Activated T-helper 2 cell treated with anti-CD3 and anti-CD28 coated beads, Interferon-gamma antibody, Interleukin-2, Interleukin-4, amounts not matched to agents 10 μg/mL and 5 μg/mL and 100 μg/mL, durations not matched to agents 14 hours and 24 hours and 36 hours (primary cell): ENCODE data around the gene KRTAP5-9. TPM values are rescaled to one million over a fixed set of nuclear protein-coding genes. Genes with fewer than 3 reads are reported as not detected.
"Not testable (repeated sequence)": the region's sequence is repeated elsewhere in the genome, so short reads cannot be mapped to it uniquely, and the experiment has no call there.

Experiments
- DNase-seq: peaks from one replicate; pipeline ENCODE4 v3.0.0; 2021; ENCODE audit warnings: low spot score
- H3K27ac Mint-ChIP-seq: one replicate; pipeline ENCODE4 v1.8.0; 2021; ENCODE audit warnings: mixed read lengths
- H3K27me3 Mint-ChIP-seq: one replicate; pipeline ENCODE4 v1.8.0; 2021; ENCODE audit warnings: low read depth, mixed read lengths
- H3K36me3 Mint-ChIP-seq: one replicate; pipeline ENCODE4 v1.8.0; 2021; ENCODE audit warnings: low read depth, mixed read lengths
- H3K4me1 Mint-ChIP-seq: one replicate; pipeline ENCODE4 v1.8.0; 2021; ENCODE audit warnings: low read depth, mixed read lengths
- H3K4me3 Mint-ChIP-seq: one replicate; pipeline ENCODE4 v1.8.0; 2021; ENCODE audit warnings: low read depth, mild to moderate bottlenecking, moderate library complexity, mixed read lengths
- H3K9me3 Mint-ChIP-seq: one replicate; pipeline ENCODE4 v1.8.0; 2021; ENCODE audit warnings: mixed read lengths
- intact Hi-C: fragments of 100-400 bp; cut with micrococcal nuclease; formaldehyde crosslinking; loops from one replicate; pipeline ENCODE4 v1.15.1; 2023
- total RNA-seq: library from RNA; stranded (reverse); gene quantifications from 2 replicates; pipeline ENCODE4 v1.2.3, GENCODE V29; 2022

KRTAP5-9 gene
- total RNA-seq, 1 donor from 2014 or later, result not detected

DNA sequence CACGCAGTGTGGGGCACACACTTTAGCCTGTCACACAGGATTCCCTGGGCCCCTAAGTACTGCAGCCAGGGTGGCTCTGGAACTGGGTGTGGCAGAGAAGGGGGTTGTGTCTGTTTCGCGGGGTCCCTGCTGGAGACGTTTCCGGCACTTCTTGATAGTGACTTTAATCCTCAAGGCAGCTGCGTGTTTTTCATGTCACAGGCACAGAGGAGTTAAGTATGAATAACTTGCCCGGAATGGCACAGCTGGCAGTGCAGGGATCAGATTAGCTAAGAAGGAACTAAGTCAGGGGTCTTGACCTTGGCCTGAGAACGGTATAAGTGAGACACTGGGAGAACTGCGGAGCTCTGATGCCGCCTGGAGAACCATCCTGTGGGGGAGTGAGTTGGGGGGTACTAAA is 28.7 kb upstream of the KRTAP5-9 start:
- Mint-ChIP-seq H3K27ac (no peak overlapping the region), H3K27me3 (no peaks in the 10 kb centered on the region), H3K4me3 (no peak overlapping the region), H3K9me3 (no peaks in the 10 kb centered on the region), H3K4me1 (no peaks in the 10 kb centered on the region), H3K36me3 (no peaks in the 10 kb centered on the region)
- intact Hi-C loops, result no loop called here
- no peak for DNase-seq

- no peaks in the 10 kb centered on the region for H3K9me3 Mint-ChIP-seq
- no peaks in the 10 kb centered on the region for H3K4me1 Mint-ChIP-seq
- intact Hi-C loops, result no loop called here
- no peak for DNase-seq
- no peaks in the 10 kb centered on the region for H3K36me3 Mint-ChIP-seq
- no peak overlapping the region for H3K27ac Mint-ChIP-seq
- H3K4me3 Mint-ChIP-seq, result no peak overlapping the region
- H3K27me3 Mint-ChIP-seq, result peaks cover 2% of the 10 kb centered on the region
These were observed 22.9 kb upstream of the KRTAP5-9 start for GRCh38 chr11:71525188-71525937.

DNA sequence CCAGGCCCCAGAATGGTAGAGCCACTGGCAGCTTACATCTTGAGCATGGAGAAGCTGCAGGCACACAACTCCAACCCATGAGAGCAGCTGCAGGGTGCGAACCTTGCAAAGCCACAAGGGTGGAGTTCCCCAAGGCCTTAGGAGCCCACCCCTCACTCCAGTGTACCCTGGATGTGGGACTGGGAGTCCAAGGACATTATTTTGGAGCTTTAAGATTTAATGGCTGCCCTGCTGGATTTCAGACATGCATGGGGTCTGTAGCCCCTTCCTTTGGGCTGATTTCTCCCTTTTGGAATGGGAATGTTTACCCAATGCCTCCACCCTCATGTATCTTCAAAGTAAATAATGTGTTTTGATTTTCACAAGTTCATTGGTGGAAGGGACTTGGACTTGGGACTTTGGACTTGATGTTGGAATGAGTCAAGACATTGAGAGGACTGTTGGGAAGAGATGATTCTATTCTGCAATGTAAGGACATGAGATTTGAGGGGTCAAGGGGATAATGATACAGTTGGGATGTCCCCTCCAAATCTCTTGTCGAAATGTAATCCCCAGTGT is 22.2 kb upstream of the KRTAP5-9 start:
- no peak for DNase-seq
- no peaks in the 10 kb centered on the region for H3K36me3 Mint-ChIP-seq
- peaks cover 2% of the 10 kb centered on the region for H3K27me3 Mint-ChIP-seq
- intact Hi-C loops, result no loop called here
- no peak overlapping the region for H3K4me3 Mint-ChIP-seq
- H3K27ac Mint-ChIP-seq, result no peak overlapping the region
- no peaks in the 10 kb centered on the region for H3K4me1 Mint-ChIP-seq
- no peaks in the 10 kb centered on the region for H3K9me3 Mint-ChIP-seq

DNA sequence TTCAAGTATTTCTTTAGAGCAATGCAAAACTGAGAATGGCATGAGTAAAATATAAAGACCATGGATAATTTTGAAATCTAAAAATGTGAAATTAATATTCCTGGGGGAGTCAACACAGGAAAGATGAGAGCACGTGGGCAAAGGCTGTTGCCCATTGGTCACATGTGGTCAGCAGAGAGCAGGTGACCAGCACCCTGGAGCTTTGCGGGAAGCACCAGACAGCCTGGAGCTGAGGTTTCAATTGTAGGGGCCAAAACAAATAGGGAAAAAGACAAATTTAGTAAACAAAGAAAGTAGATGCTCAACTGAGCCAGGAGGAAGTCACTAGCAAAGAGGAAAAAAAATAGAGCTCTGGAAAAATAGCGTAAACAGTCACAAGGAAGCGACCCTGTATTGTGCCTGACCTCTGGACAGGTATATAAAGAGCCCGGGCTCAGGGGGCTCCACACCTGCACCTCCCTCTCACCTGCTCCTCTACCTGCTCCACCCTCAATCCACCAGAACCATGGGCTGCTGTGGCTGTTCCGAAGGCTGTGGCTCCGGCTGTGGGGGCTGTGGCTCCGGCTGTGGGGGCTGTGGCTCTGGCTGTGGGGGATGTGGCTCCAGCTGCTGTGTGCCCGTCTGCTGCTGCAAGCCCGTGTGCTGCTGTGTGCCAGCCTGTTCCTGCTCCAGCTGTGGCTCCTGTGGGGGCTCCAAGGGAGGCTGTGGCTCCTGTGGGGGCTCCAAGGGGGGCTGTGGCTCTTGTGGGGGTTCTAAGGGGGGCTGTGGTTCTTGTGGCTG is 21.2 kb upstream of the KRTAP5-9 start, which contains the start of gene KRTAP5-7:
TSS of gene KRTAP5-7 (plus strand) at position 472 of the 780 bp plus-strand sequence. CDS start at position 506, 34 bp downstream.
- H3K4me3 Mint-ChIP-seq, H3K9me3 Mint-ChIP-seq, H3K27ac Mint-ChIP-seq, H3K36me3 Mint-ChIP-seq, DNase-seq, H3K4me1 Mint-ChIP-seq, intact Hi-C loops, H3K27me3 Mint-ChIP-seq: not testable (repeated sequence)

- Mint-ChIP-seq H3K27me3 (peaks cover 2% of the 10 kb centered on the region), H3K4me3 (no peak overlapping the region), H3K4me1 (no peaks in the 10 kb centered on the region), H3K9me3 (no peaks in the 10 kb centered on the region), H3K27ac (no peak overlapping the region), H3K36me3 (no peaks in the 10 kb centered on the region)
- intact Hi-C loops, result no loop called here
- DNase-seq, result no peak
These were observed 20.5 kb upstream of the KRTAP5-9 start for GRCh38 chr11:71527576-71528210.

- Mint-ChIP-seq H3K27ac (no peak overlapping the region), H3K4me3 (no peak overlapping the region), H3K9me3 (no peaks in the 10 kb centered on the region), H3K27me3 (peaks cover 2% of the 10 kb centered on the region), H3K36me3 (no peaks in the 10 kb centered on the region), H3K4me1 (no peaks in the 10 kb centered on the region)
- intact Hi-C loops, result no loop called here
- DNase-seq, result no peak
These were observed 17.6 kb upstream of the KRTAP5-9 start for GRCh38 chr11:71530602-71531001.

DNA sequence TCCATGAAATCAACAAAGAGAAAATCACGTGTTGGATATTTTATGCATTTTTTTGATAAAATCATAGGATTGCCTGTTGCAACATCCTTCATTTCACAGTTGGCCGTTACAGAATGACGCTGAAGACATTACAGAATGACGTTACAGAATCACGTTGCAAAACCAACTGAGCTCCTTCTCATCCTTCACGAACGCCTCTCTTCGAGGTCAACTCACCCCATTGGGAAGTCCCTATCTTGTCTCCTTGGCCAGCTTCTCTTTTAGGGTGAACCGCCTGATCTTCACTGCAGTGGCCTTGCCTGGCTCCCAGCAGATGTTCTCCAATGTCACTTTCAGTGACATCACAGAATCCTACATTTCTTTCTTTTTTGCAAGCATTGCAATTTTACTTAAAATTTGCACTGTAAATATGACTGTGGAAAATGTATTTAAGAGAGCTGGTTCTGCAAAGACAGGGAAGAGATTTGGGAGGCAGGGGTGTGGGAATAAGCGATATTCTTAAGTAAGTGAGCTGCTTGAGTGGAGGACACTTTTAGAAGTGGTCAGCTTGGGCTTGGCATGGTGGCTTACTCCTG is 16.1 kb upstream of the KRTAP5-9 start:
- H3K4me1 Mint-ChIP-seq, result no peaks in the 10 kb centered on the region
- no peak overlapping the region for H3K27ac Mint-ChIP-seq
- H3K27me3 Mint-ChIP-seq, result peaks cover 2% of the 10 kb centered on the region
- no peaks in the 10 kb centered on the region for H3K9me3 Mint-ChIP-seq
- no peaks in the 10 kb centered on the region for H3K36me3 Mint-ChIP-seq
- intact Hi-C loops, result no loop called here
- DNase-seq, result no peak
- no peak overlapping the region for H3K4me3 Mint-ChIP-seq

DNA sequence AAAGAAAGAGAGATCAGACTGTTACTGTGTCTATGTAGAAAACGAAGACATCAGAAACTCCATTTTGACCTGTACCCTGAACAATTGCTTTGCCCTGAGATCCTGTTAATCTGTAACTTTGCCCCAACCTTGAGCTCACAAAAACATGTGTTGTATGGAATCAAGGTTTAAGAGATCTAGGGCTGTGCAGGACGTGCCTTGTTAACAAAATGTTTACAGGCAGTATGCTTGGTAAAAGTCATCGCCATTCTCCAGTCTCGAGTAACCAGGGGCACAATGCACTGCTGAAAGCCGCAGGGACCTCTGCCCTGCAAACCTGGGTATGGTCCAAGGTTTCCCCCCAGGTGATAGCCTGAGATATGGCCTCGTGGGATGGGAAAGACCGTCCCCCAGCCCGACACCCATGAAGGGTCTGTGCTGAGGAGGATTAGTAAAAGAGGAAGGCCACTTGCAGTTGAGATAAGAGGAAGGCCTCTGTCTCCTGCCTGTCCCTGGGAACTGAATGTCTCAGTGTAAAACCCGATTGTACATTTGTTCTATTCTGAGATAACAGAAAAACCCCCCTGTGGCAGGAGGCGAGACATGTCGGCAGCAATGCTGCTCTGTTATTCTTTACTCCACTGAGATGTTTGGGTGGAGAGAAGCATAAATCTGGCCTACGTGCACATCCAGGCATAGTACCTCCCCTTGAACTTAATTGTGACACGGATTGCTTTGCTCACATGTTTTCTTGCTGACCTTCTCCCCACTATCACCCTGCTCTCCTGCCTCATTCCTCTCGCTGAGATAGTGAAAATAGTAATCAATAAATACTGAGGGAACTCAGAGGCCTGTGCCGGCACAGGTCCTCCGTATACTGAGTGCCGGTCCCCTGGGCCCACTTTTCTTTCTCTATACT is 13.3 kb upstream of the KRTAP5-9 start:
- intact Hi-C loops, H3K36me3 Mint-ChIP-seq, DNase-seq, H3K9me3 Mint-ChIP-seq, H3K4me1 Mint-ChIP-seq, H3K4me3 Mint-ChIP-seq, H3K27me3 Mint-ChIP-seq, H3K27ac Mint-ChIP-seq: not testable (repeated sequence)

DNA sequence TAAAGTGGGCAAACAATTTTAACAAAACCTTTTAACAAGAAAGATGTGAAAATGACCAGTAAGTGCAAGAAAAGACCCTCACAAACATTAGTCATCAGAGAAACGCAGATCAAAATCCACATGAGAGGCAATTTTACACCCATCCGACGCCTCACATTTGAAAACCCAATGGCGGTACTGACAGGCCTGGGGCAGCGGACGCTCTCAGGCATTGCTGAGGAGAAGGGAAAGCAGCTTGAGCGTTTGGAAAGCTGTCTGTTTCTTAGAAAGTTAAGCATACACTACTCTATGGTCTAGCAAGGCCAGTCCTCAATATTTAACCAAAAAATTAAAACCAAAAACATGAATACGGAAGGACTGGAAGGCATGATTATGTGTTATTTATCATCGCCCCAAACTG is 12.4 kb upstream of the KRTAP5-9 start:
- H3K4me3 Mint-ChIP-seq, result no peak overlapping the region
- no peak for DNase-seq
- H3K9me3 Mint-ChIP-seq, result peaks cover 3% of the 10 kb centered on the region
- intact Hi-C loops, result no loop called here
- H3K27me3 Mint-ChIP-seq, result no peaks in the 10 kb centered on the region
- no peaks in the 10 kb centered on the region for H3K4me1 Mint-ChIP-seq
- H3K36me3 Mint-ChIP-seq, result no peaks in the 10 kb centered on the region
- H3K27ac Mint-ChIP-seq, result no peak overlapping the region

- no peaks in the 10 kb centered on the region for H3K36me3 Mint-ChIP-seq
These were observed 10.7 kb upstream of the KRTAP5-9 start for GRCh38 chr11:71537537-71537936.

GRCh38 chr11:71537977-71538665 is 10.1 kb upstream of the KRTAP5-9 start, which contains the start of gene KRTAP5-8:
Gene KRTAP5-8 (plus strand): TSS chr11:71538025. CDS start chr11:71538056, 31 bp downstream.
- peaks cover 16% of the 10 kb centered on the region for H3K9me3 Mint-ChIP-seq
- H3K27ac Mint-ChIP-seq, DNase-seq, intact Hi-C loops, H3K4me3 Mint-ChIP-seq, H3K27me3 Mint-ChIP-seq, H3K36me3 Mint-ChIP-seq, H3K4me1 Mint-ChIP-seq: not testable (repeated sequence)

More at GRCh38 chr11:71537537-71537936, 10.7 kb upstream of the KRTAP5-9 start:
- H3K27me3 Mint-ChIP-seq, result no peaks in the 10 kb centered on the region
- no peak overlapping the region for H3K27ac Mint-ChIP-seq
- no peak for DNase-seq
- H3K4me3 Mint-ChIP-seq, result no peak overlapping the region
- intact Hi-C loops, result no loop called here
- no peaks in the 10 kb centered on the region for H3K4me1 Mint-ChIP-seq
- peaks cover 16% of the 10 kb centered on the region for H3K9me3 Mint-ChIP-seq
